Mesenteric fat pad (tissue), 1 donor: ENCODE data around the gene MOSPD3. TPM values are rescaled to one million over a fixed set of nuclear protein-coding genes. Genes with fewer than 3 reads are reported as not detected.
"Not testable (repeated sequence)": the region's sequence is repeated elsewhere in the genome, so short reads cannot be mapped to it uniquely, and the experiment has no call there.

Experiments
- DNase-seq: peaks from one replicate; pipeline ENCODE4 v3.0.0-alpha.2; 2020; ENCODE audit warnings: low spot score
- total RNA-seq: library from RNA; stranded (reverse); fragmentation: NEBNext Ultra II Directional; extraction: Animal tissue kit (Norgen Biotek cat#: 25700); gene quantifications from one replicate; pipeline ENCODE4 v1.2.1, GENCODE V29; 2021
- donor health status: DM: yes; HTN: yes; CAD: no.

MOSPD3 gene
- total RNA-seq, 1 donor from 2014 or later = 12.9 TPM

- not testable (repeated sequence) for DNase-seq
Observed at GRCh38 chr7:100662194-100662776, 49.9 kb downstream of the MOSPD3 start.

Other genes starting within 250 kb of the MOSPD3 start
- gene PILRA, start 239.1 kb upstream of the MOSPD3 start, total RNA-seq = 14.5 TPM
- 3.2 TPM for gene ZCWPW1, start 183.8 kb upstream of the MOSPD3 start, total RNA-seq
- 25.9 TPM for gene MEPCE, start 182.7 kb upstream of the MOSPD3 start, total RNA-seq
- 24.8 TPM for gene PPP1R35, start 176.0 kb upstream of the MOSPD3 start, total RNA-seq
- gene SPACDR, start 148.3 kb upstream of the MOSPD3 start, total RNA-seq = 0.96 TPM
- gene TSC22D4, start 133.3 kb upstream of the MOSPD3 start, total RNA-seq = 42.4 TPM
- gene NYAP1, start 128.6 kb upstream of the MOSPD3 start, total RNA-seq = 1.2 TPM
- gene AGFG2, start 73.3 kb upstream of the MOSPD3 start, total RNA-seq = 14.1 TPM
- 2.3 TPM for gene SAP25, start 38.6 kb upstream of the MOSPD3 start, total RNA-seq
- gene LRCH4, start 26.4 kb upstream of the MOSPD3 start, total RNA-seq = 41.8 TPM
- not detected for gene FBXO24, start 26.2 kb upstream of the MOSPD3 start, total RNA-seq
- 66.4 TPM for gene PCOLCE, start 10.2 kb upstream of the MOSPD3 start, total RNA-seq
- gene TFR2, start 29.0 kb downstream of the MOSPD3 start, total RNA-seq = 0.29 TPM
- gene ACTL6B, start 43.9 kb downstream of the MOSPD3 start, total RNA-seq = not detected
- 243 TPM for gene GNB2, start 61.2 kb downstream of the MOSPD3 start, total RNA-seq
- gene GIGYF1, start 81.7 kb downstream of the MOSPD3 start, total RNA-seq = 31.9 TPM
- 25.9 TPM for gene POP7, start 93.6 kb downstream of the MOSPD3 start, total RNA-seq
- not detected for gene EPO, start 107.9 kb downstream of the MOSPD3 start, total RNA-seq
- not detected for gene ZAN, start 121.1 kb downstream of the MOSPD3 start, total RNA-seq
- 45.6 TPM for gene EPHB4, start 215.0 kb downstream of the MOSPD3 start, total RNA-seq
- 21.7 TPM for gene SLC12A9, start 240.2 kb downstream of the MOSPD3 start, total RNA-seq